Measurements from ENCODE around the gene ATF6B.
A peak's percentile ranks its signal among the peaks of the same experiment; 100 is the strongest.
"Not testable (repeated sequence)": the region's sequence is repeated elsewhere in the genome, so short reads cannot be mapped to it uniquely, and the experiment has no call there.

ATF6B gene

DNA sequence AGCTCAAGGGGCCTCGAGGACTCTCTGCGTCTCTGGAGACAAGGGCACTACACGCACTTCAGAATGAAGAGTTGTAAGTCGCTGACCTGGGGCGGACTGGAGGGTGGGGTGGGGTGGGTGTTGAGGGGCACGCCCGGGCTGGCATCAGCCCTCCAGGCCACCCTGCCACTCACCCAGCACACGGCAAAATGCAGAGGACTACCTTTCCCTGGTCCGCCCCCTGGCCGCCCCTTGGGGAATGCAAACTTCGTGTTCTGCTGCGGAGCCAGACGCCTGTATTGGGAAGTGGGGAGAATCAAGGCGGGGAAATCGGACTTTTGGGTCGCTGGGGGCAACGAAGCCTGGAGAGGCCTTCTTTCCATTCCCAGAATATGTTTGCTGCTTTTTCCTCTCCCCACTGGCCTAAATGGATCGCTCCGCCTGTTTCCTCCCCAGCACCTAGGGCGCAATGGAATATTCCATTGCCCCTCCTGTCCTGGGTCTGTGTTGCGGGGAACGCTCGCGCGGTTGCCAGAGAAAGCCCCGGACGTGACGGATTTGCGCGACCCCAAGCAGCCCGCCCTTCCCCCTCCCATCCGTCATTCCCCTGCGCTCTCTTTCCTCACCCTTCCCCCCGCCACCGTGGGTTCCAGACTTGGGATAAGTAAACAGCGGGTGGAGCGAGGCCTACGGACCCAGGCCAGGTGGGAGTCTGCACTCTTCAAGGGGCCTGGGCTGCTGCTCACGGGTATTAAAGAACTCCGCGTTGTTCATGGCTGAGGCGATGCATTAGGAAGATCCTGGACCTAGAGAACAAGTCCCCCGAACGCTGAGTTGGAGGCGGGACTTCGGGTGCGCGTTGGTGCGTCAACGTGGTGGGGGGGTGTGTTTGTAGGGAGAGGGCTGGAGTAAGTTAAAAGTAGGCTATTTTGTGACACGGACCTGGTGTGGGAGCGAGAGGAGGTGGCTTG is 25.8 kb upstream of the ATF6B start, which contains the start of gene PPT2:
TSS of gene PPT2 (plus strand) at position 578 of the 950 bp plus-strand sequence. CDS start 454 bp downstream, outside the sequence.
- peak; percentile 83 for DNase-seq

DNA sequence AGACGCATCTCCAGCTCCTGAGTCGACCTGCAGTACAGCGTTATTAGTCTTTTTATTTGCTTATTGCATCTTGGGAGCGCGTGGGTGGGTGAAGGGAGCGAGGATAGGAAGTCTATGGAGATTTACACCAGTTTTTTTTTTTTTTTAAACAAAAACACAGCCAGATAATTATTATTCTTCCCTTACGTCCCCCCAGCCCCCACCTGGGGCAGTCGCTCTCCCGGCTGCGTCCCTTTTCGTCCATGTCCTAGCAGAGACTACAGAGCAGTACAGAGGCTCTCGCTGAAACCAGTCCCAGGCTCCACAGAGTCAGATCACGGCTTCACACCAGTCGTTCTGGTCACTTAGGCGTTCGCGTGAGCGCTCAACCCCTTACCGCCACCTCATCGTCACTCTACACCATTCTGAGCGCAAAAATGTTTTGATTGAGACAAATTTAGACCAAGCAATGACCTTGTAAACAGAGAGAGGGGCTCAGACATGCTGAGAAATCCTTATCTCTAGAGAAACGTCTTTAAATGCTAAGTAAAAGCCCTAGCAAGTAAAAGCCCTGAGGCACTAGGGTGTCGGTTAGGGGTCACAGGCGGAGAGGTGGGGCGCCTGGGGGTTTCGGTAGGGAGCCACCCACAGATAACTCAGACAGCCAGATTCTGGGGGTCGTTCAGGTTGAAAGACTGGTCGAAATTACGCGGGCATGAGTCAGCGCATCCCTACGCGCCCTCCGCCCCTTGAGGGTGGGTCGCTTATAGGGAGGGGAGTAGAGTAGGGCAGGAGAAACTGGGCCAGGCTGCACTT is 24.9 kb upstream of the ATF6B start:
- DNase-seq, result no peak

DNA sequence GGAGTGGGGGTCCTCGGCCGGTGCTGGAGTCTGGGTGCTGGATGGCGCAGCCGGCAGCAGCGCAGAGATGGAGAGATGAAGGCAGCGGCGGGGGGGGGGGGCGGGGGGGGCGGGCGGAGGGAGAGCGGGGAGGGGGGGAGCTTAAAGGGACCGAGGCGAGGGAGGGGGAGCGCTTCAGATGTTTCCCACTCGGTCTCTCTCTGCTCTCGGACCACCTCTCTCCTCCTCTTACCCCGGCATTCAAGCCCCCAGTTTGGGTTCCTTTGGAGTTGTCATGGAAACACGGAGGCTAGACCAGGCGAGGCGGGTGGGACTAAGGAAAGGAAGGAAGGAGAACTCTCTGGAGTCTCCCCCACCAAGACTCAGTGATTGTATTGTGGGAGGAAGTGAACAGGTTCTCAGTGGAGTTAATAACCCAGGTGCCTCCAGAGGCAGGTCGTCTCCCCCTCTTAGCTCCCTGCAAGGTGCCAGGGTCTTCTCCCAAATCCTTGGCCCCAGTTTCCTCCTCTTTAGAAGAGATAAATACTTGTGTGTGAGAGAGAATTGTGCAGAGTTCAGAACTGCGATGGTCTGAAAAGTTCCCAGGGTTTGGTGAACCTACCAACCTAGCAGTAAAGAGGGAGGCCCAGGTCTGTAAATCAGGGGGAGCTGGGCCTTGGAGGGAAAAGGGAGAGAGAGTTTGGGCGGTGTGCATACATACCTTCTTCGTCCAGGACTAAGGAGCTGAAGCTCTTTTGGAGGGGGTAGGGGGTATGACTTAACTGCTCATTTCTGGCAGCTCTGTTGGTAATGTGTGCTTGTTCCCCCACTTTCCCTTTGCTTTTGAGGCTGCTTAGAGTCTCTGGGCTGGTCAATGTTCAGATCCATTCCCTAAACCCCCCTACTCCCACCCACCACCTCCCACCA is 24.1 kb upstream of the ATF6B start, which contains the start of gene PRRT1:
TSS of gene PRRT1 (minus strand) at position 77 of the 906 bp plus-strand sequence. CDS start 112 bp downstream, outside the sequence.
- DNase-seq, result no peak

GRCh38 chr6:32151181-32151862 is 23.3 kb upstream of the ATF6B start:
- no peak for DNase-seq

DNA sequence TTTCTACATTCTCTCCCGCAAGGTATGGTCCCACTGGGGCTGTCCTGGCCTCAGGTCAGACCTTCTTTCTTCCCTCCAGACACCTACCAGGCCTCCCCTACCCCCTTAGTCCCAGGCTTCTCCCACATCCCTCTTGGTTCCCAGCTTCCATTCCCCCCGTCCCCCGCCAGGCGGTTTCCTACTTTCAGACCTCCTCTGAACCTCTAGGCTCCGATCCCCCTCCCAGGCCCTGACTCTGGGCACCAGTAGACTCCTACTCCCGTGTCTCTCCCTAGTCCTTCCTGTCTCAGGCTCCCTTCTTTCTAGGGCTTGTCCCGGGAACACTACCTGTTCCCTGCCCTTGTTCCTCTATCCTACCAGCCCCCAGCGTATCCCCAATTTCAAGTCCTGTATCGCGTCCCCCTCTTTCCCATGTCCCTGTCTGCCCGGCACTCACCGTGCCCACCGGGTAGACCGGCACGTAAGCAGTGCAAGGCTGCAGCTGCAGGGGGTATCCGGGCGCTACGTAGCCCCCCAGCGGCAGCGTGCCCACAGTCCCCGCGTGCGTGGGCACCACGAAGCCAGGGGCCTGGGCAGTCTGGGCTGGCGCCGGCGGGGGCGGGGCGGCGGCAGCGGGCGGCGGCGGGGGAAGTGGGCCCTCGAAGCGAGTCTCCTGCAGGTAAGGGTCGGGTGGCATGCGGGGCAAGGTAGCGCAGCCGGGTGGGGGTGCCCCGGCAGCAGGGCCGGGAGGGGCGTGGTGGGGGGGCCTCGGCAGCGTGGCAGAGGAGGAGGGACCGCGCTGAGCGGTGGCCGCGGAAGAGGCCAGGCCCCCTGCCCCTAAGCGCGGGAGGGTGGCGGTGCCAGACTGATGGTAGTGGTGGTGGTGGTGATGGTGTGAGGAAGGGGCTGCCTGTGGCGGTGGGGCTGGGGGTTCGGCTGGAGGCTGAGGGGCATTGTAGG is 22.2 kb upstream of the ATF6B start:
- no peak for DNase-seq

- no peak for DNase-seq
Observed at GRCh38 chr6:32149092-32149755, 21.2 kb upstream of the ATF6B start.

GRCh38 chr6:32148289-32149091 is 20.4 kb upstream of the ATF6B start:
- no peak for DNase-seq

DNA sequence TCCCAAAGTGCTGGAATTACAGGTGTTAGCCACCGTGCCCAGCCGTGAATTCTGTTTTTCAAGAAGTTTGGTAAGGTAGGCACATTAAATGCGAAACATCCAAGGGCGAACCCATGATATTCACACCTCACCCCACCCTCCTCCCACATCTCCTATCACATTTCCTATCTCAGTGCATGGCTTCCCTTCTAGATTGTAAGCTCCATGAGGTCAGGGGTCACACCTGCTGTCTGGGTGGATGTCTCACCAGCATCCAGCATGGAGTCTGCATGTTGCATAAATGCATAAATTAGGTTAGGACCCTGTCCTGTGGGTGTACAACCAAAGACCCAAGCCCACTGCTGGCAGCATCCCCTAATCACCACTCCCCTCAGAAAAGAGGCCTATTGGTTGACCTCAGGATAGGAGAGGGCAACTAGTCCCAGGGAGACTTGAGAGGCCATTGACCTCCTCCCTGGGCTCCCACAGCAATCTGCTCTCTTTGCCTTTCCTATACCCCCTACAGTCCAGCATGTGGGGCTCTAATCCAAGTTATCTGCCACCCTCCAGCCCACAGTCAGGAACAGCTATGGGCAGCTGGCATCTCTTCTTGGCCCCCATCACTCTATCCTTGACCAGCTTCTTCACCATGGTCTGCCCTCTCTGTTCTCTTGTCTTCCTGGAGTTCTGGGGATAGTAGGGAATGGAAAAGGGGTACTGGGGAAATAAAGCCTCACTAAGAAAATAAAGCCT is 19.5 kb upstream of the ATF6B start:
- no peak for DNase-seq

DNA sequence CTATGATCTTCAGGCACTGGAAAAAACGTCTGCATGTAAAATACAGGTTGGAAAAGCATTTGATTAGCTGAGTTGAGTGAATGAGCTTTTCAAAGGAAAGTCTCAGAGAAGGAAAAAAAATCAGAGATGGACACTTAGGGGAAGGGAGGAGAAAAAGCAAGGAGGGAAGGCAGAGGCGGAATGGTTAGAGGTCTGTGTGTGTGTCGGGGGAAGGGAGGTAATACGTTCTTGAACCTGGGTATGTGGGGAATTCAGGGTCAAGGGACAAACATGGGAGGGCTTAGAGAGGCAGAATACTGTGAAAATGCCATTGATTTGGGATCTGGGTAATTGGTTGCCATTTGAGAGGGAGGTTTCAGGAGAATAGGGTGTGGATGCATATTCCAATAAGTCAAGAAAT is 18.6 kb upstream of the ATF6B start:
- DNase-seq, result no peak

- DNase-seq, result no peak
Observed at GRCh38 chr6:32146287-32146686, 18.2 kb upstream of the ATF6B start.

DNA sequence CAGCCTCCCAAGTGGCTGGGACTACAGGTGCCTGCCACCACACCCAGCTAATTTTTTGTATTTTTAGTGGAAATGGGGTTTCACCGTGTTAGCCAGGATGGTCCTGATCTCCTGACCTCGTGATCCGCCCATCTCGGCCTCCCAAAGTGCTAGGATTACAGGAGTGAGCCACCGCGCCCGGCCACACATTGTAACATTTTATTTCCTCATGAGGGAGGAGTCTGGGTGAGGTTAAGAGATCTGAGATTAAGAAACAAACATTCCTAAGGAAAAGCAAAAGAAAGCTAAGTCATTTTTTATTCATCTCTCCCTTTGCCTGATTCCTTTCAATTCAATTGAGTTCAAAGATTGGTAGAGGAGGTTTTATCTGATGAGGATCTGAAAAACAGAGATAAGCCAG is 16.2 kb upstream of the ATF6B start:
- DNase-seq, result not testable (repeated sequence)

DNA sequence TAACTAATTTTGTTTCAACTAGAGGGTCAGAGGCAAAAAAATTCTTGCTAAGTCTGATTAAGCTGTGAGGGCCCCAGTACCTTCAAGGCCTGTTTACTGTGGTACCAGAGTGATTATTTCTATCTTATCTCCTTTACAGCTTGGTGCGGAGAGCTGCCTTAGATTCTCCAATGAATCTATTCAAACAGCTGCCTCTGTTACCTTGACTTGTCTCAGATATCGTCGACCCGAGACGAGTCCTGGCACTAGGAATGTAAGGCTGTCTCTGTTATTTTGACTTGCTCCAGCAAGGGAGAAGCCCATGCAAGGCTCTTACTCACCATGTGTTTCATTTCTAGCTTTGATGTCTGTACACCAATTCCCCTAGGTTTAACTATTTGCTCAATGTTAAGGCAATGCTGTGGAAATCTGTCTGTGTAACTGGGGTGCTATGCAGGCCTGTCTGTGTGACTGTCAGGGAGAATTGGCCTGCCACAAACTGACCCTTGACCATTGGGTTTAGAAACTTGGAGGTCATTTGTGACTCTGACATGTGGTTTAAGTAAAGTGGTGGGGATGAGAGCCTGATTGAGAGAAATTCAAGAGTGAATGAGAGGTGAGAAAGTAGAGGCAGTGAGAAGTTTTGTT is 12.5 kb upstream of the ATF6B start:
- DNase-seq, result no peak

DNA sequence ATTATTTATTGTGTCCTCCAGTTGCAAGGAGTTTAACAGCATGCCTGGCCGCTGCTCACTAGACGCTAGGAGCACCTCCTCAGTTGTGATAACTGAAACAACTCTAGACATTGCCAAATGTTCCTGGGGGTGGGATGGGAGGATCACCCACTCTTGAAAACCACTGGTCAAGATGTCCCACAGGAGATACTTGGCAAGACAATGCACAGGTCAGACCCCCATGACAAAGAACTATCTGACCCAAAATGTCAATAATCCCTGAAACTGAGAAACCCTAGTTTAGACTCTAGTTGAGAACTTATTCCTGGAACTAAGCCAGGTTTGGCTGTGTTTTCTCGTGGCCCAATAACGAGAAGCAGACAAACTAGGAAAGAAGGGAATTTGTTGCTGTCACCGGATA is 11.5 kb upstream of the ATF6B start:
- no peak for DNase-seq

- DNase-seq, result no peak
Observed at GRCh38 chr6:32137454-32137853, 9.4 kb upstream of the ATF6B start.

DNA sequence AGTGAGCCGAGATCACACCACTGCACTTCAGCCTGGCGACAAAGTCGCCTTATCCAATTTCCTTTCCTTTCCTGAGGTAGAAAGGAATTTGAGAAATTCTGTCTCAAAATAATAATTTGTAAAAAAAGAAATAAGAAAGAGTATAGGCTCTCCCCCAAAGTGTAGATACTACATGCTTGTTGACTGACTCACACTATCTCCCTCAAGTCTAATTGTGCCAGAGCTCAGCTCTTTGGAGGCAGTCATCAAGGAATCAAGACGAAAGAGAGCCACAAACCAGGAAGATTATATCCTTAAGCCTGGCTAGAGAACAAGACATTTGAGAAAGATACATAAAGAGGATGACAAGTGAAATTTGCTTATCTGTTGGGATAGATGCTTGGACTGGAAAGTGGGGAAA is 5.7 kb upstream of the ATF6B start:
- no peak for DNase-seq

- DNase-seq, result no peak
Observed at GRCh38 chr6:32132110-32132509, 4.1 kb upstream of the ATF6B start.

GRCh38 chr6:32131439-32131948 is 3.4 kb upstream of the ATF6B start:
- DNase-seq, result no peak

Data from NCI-H1436 (cell line).